IPS-20b (cell line): Measurements from ENCODE around the gene ZNF562.
"Not testable (repeated sequence)": the region's sequence is repeated elsewhere in the genome, so short reads cannot be mapped to it uniquely, and the experiment has no call there.

Source experiments
- H3K27ac ChIP-seq: one replicate; pipeline ENCODE4 v1.5.1; 2013; ENCODE audit warnings: low read length
- H3K27me3 ChIP-seq: 2 replicates; pipeline ENCODE4 v1.6.1; 2013; ENCODE audit warnings: mild to moderate bottlenecking, low read length, inconsistent platforms; ENCODE audit not compliant: insufficient read depth
- H3K36me3 ChIP-seq: 2 replicates; pipeline ENCODE4 v1.6.1; 2013; ENCODE audit warnings: low read depth, mild to moderate bottlenecking, inconsistent platforms, low read length, moderate library complexity; ENCODE audit not compliant: insufficient read depth
- H3K4me1 ChIP-seq: 2 replicates; pipeline ENCODE4 v1.6.1; 2013; ENCODE audit warnings: mild to moderate bottlenecking, control low read depth, inconsistent platforms, low read length, moderate library complexity; ENCODE audit not compliant: insufficient read depth
- H3K4me3 ChIP-seq: 2 replicates; pipeline ENCODE4 v1.5.1; 2013; ENCODE audit warnings: mild to moderate bottlenecking, low read length, inconsistent platforms
- H3K9ac ChIP-seq: 2 replicates; pipeline ENCODE4 v1.6.1; 2013; ENCODE audit warnings: low read depth, mild to moderate bottlenecking, inconsistent platforms, low read length, moderate library complexity
- H3K9me3 ChIP-seq: 2 replicates; pipeline ENCODE4 v1.6.1; 2013; ENCODE audit warnings: mild to moderate bottlenecking, low read depth, low read length, inconsistent platforms; ENCODE audit not compliant: insufficient read depth

Gene ZNF562

GRCh38 chr19:9675358-9675901 lies 530 bp upstream of the ZNF562 start:
- peaks cover 23% of the 10 kb centered on the region; the same call in 1 of the 2 replicates for H3K36me3 ChIP-seq
- H3K4me1 ChIP-seq, H3K27me3 ChIP-seq: not testable (repeated sequence)
- H3K4me3 ChIP-seq, result peak overlapping the region; percentile 92; the same call in 1 of the 2 replicates
- H3K9ac ChIP-seq, result peak overlapping the region; percentile 87
- peak overlapping the region; percentile 57 for H3K27ac ChIP-seq
- peaks cover 16% of the 10 kb centered on the region for H3K9me3 ChIP-seq

GRCh38 chr19:9673912-9674662 lies 813 bp downstream of the ZNF562 start:
- H3K9me3 ChIP-seq, result peaks cover 19% of the 10 kb centered on the region
- peak overlapping the region; percentile 92 for H3K4me3 ChIP-seq
- H3K4me1 ChIP-seq, result no peaks in the 10 kb centered on the region
- H3K27ac ChIP-seq, result peak overlapping the region; percentile 57
- peaks cover 23% of the 10 kb centered on the region; the same call in 1 of the 2 replicates for H3K36me3 ChIP-seq
- H3K27me3 ChIP-seq, result no peaks in the 10 kb centered on the region
- peak overlapping the region; percentile 87 for H3K9ac ChIP-seq

DNA sequence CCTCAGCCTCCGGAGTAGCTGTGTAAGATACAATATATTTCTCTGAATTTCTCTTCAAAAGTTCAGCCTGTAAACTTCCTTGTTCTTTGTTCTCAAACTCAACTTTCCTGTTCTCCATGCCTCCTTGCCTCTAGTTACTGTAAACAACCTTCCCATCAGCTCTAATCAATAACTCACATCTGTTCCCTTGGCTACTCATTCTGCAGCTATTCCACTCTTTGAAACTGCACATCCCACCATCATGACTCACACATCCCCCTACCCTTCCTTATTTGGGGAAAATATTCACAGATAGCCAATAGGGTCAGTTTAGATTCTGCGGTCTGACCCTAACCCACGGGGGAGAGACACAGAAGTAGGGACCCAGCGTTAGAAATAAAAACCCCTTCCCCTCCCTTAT lies 2.0 kb downstream of the ZNF562 start:
- Histone ChIP-seq H3K9ac (no peak overlapping the region), H3K36me3 (peaks cover 27% of the 10 kb centered on the region; the same call in 1 of the 2 replicates), H3K27me3 (no peaks in the 10 kb centered on the region), H3K4me3 (peak overlapping the region; percentile 92), H3K9me3 (peaks cover 27% of the 10 kb centered on the region), H3K27ac (no peak overlapping the region), H3K4me1 (no peaks in the 10 kb centered on the region)

DNA sequence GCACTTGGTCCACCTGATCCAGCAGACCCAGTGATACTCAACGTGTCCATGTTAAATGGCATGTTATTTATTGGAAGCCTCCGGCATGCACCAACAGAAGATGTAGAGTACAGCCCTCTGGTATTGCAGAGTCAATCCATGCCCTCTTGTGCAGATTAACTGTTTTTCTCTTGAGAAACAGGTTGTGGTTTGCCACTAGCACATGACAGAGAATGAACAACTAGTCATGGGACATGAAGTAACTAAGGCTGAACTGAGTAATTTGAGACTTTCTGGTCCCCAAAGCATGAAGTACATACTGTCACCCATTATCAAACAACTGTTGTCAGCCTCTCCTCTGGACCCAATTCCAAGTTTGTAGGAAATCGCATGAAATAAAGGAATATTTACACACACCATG lies 3.2 kb downstream of the ZNF562 start:
- Histone ChIP-seq H3K9me3 (peaks cover 27% of the 10 kb centered on the region), H3K36me3 (peaks cover 30% of the 10 kb centered on the region; the same call in 1 of the 2 replicates), H3K27me3 (no peaks in the 10 kb centered on the region), H3K9ac (no peak overlapping the region), H3K4me3 (no peak overlapping the region), H3K4me1 (no peaks in the 10 kb centered on the region), H3K27ac (no peak overlapping the region)

DNA sequence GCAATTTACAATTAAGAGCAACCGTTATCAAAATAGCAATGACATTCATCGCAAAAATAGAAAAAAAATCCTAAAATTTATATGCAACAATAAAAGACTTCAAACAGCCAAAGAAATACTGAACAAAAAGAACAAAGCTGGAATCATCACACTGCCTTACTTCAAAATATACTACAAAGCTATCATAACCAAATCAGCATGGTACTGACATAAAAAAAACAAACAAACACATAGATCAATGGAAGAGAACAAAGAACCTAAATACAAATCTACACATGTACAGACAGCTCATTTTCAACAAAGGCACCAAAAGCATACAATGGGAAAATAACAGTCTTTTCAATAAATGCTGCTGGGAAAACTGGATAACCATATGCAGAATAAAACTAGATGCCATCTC lies 6.4 kb downstream of the ZNF562 start:
- Histone ChIP-seq H3K36me3 (peaks cover 35% of the 10 kb centered on the region; the same call in 1 of the 2 replicates), H3K4me3 (no peak overlapping the region)

DNA sequence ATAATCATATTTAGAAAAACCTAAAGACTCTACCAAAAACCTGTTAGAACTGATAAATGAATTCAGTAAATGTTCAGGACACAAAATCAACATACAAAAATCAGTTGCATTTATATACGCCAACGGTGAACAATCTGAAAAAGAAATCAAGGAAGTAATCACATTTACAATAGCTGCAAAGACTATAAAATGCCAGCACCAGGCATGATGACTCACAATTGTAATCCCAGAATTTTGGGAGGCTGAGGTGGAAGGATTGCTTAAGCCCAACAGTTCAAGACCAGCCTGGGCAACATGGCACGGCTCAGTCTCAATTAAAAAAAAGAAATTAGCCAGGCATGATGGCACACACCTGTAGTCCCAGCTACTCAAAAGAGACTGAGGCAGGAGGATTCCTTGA lies 7.0 kb downstream of the ZNF562 start:
- Histone ChIP-seq H3K27ac (no peak overlapping the region), H3K36me3 (peaks cover 30% of the 10 kb centered on the region; the same call in 1 of the 2 replicates), H3K9me3 (peaks cover 13% of the 10 kb centered on the region), H3K27me3 (no peaks in the 10 kb centered on the region), H3K4me3 (no peak overlapping the region), H3K9ac (no peak overlapping the region), H3K4me1 (peaks cover 6% of the 10 kb centered on the region; the same call in 1 of the 2 replicates)

More for the DNA sequence above, 6.4 kb downstream of the ZNF562 start:
- H3K4me1 ChIP-seq, result peaks cover 6% of the 10 kb centered on the region; the same call in 1 of the 2 replicates
- no peaks in the 10 kb centered on the region for H3K27me3 ChIP-seq
- peaks cover 19% of the 10 kb centered on the region for H3K9me3 ChIP-seq
- H3K27ac ChIP-seq, result no peak overlapping the region
- no peak overlapping the region for H3K9ac ChIP-seq

- peaks cover 14% of the 10 kb centered on the region for H3K9me3 ChIP-seq
- no peak overlapping the region for H3K27ac ChIP-seq
- H3K36me3 ChIP-seq, result peaks cover 48% of the 10 kb centered on the region
- no peak overlapping the region for H3K9ac ChIP-seq
- H3K4me3 ChIP-seq, result no peak overlapping the region
- H3K4me1 ChIP-seq, result no peaks in the 10 kb centered on the region
- no peaks in the 10 kb centered on the region for H3K27me3 ChIP-seq
Measured at GRCh38 chr19:9658769-9659168, 16.1 kb downstream of the ZNF562 start.

GRCh38 chr19:9653066-9653555 lies 21.8 kb downstream of the ZNF562 start:
- peaks cover 80% of the 10 kb centered on the region for H3K36me3 ChIP-seq
- H3K4me3 ChIP-seq, H3K9ac ChIP-seq, H3K27ac ChIP-seq, H3K27me3 ChIP-seq: not testable (repeated sequence)
- H3K9me3 ChIP-seq, result peaks cover 47% of the 10 kb centered on the region
- peaks cover 13% of the 10 kb centered on the region; the same call in 1 of the 2 replicates for H3K4me1 ChIP-seq

- Histone ChIP-seq H3K9me3 (peaks cover 47% of the 10 kb centered on the region), H3K4me1 (peaks cover 13% of the 10 kb centered on the region; the same call in 1 of the 2 replicates), H3K36me3 (peaks cover 74% of the 10 kb centered on the region)
- H3K4me3 ChIP-seq, H3K9ac ChIP-seq, H3K27me3 ChIP-seq, H3K27ac ChIP-seq: not testable (repeated sequence)
Measured at GRCh38 chr19:9651464-9651863, 23.4 kb downstream of the ZNF562 start.

DNA sequence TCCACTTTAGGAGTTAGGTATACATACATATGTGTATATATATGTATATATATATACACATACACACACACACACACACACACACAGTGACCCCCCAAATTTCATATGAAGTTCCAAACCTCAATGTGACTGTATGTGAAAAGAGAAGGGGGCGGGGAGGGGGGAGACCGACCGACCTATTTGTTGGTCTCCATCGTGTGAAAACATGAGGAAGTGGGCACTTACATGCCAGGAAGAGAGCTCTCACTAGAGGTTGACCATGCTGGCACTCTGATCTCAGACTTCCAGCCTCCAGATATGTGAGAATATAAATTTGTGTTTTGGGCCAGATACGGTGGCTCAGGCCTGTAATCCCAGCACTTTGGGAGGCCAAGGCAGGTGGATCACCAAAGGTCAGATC lies 24.6 kb downstream of the ZNF562 start:
- peaks cover 68% of the 10 kb centered on the region for H3K36me3 ChIP-seq
- no peak overlapping the region; the same call in 1 of the 2 replicates for H3K4me3 ChIP-seq
- H3K9ac ChIP-seq, result peak overlapping the region; percentile 58; the same call in 1 of the 2 replicates
- H3K27me3 ChIP-seq, result no peaks in the 10 kb centered on the region
- H3K4me1 ChIP-seq, result peaks cover 13% of the 10 kb centered on the region; the same call in 1 of the 2 replicates
- H3K9me3 ChIP-seq, result peaks cover 47% of the 10 kb centered on the region
- no peak overlapping the region for H3K27ac ChIP-seq

- Histone ChIP-seq H3K9me3 (peaks cover 11% of the 10 kb centered on the region; the same call in 1 of the 2 replicates), H3K4me1 (peaks cover 12% of the 10 kb centered on the region; the same call in 1 of the 2 replicates), H3K4me3 (no peak overlapping the region), H3K36me3 (peaks cover 38% of the 10 kb centered on the region), H3K9ac (no peak overlapping the region), H3K27ac (no peak overlapping the region), H3K27me3 (no peaks in the 10 kb centered on the region)
Measured at GRCh38 chr19:9645472-9645871, 29.4 kb downstream of the ZNF562 start.
